ENCODE results near the gene DCTPP1. TPM values are rescaled to one million over a fixed set of nuclear protein-coding genes. Genes with fewer than 3 reads are reported as not detected.
A peak's percentile ranks its signal among the peaks of the same experiment; 100 is the strongest.

DCTPP1 gene
- total RNA-seq, 4 donors from 2014 or later: 20.7 to 33.3 (median 27.6) TPM

DNA sequence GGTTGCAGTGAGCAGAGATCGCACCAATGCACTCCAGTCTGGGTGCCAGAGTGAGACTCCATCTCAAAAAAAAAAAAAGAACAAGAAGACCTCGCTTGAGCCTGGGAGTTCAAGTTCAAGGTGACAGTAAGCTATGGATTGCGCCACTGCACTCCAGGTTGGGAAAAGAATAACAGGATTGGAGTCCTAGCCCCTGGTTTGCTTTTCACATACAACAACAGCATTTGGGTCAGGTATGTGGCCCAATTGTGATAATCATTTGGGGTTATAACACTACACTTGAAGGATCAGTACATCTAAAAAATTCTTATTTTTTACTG, 19.2 kb upstream of the DCTPP1 start:
- no peak overlapping the region for H3K27ac ChIP-seq
- H3K9me3 ChIP-seq: no peaks in the 10 kb centered on the region
- peaks cover 7 to 16% (median 11%) of the 10 kb centered on the region in 4 donors for H3K4me1 ChIP-seq
- H3K4me3 ChIP-seq: no peak overlapping the region
- H3K27me3 ChIP-seq: no peaks in the 10 kb centered on the region
- no peak for TF ChIP-seq POLR2A (IDR thresholded peaks at IDR 0.05)
- TF ChIP-seq, protein P1, sequence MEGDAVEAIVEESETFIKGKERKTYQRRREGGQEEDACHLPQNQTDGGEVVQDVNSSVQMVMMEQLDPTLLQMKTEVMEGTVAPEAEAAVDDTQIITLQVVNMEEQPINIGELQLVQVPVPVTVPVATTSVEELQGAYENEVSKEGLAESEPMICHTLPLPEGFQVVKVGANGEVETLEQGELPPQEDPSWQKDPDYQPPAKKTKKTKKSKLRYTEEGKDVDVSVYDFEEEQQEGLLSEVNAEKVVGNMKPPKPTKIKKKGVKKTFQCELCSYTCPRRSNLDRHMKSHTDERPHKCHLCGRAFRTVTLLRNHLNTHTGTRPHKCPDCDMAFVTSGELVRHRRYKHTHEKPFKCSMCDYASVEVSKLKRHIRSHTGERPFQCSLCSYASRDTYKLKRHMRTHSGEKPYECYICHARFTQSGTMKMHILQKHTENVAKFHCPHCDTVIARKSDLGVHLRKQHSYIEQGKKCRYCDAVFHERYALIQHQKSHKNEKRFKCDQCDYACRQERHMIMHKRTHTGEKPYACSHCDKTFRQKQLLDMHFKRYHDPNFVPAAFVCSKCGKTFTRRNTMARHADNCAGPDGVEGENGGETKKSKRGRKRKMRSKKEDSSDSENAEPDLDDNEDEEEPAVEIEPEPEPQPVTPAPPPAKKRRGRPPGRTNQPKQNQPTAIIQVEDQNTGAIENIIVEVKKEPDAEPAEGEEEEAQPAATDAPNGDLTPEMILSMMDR (IDR thresholded peaks at IDR 0.05): no peak
- no peak for DNase-seq
- H3K36me3 ChIP-seq: peaks cover 0 to 4% (median 0%) of the 10 kb centered on the region in 3 donors

DNA sequence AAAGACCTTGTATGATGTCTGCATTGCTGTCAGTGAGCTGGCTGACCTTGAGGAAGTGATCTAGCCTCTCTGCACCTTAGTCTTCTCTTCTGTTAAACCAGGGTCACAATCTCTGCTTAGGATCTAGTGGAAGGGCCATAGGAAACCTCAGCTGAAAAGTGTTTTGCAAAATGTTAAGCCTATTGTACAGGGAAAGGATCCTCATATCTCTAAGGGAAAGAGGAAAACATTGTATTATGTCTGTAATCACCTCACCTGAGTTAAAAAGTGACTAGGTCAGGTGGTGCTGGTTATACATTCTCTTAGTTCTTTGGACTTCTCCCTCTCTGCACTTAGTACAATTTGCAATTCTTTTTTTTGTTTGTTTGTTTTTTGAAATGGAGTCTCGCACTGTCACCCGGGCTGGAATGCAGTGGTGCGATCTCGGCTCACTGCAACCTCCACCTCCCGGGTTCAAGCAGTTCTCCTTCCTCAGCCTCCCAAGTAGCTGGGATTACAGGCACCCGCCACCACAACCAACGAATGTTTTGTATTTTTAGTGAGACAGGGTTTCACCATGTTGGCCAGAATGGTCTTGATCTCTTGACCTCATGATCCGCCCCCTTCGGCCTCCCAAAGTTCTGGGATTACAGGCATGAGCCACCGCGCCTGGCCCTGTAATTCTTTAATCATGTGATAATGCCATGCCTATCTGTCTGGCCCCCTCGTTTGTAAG, 17.8 kb upstream of the DCTPP1 start:
- TF ChIP-seq POLR2A (IDR thresholded peaks at IDR 0.05): peak in 1 of 2 donors; percentile 22
- TF ChIP-seq, protein P1 (IDR thresholded peaks at IDR 0.05): no peak
- Histone ChIP-seq H3K4me1 (peaks cover 6 to 24% (median 12%) of the 10 kb centered on the region in 4 donors), H3K4me3 (no peak overlapping the region), H3K36me3 (peaks cover 0 to 14% (median 0%) of the 10 kb centered on the region in 3 donors), H3K9me3 (no peaks in the 10 kb centered on the region), H3K27me3 (no peaks in the 10 kb centered on the region), H3K27ac (peak overlapping the region in 3 of 4 donors; percentile 92 to 96 (median 94))
- no peak for DNase-seq

DNA sequence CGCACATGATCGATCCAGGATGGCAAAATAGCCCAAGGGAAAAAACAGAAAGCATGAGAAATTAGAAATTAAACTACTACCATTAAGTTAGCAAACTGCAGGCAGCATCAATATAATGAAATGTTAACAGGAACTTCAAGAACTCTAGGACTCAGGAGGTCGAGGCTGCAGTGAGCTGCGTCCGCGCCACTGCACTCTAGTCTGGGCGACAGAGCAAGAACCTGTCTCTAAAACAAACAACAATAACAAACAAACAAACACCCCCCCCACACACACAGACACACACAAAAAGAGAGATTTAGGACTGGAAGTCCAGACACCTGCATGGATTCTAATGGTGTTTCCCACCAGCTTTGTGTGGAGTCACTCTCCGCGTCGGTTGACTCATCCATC, 16.4 kb upstream of the DCTPP1 start:
- Histone ChIP-seq H3K27ac (peak overlapping the region; percentile 92 to 96 (median 94)), H3K27me3 (no peaks in the 10 kb centered on the region), H3K9me3 (no peaks in the 10 kb centered on the region), H3K4me3 (peak overlapping the region; percentile 71 to 94 (median 86)), H3K4me1 (peaks cover 0 to 24% (median 12%) of the 10 kb centered on the region in 4 donors), H3K36me3 (peaks cover 0 to 14% (median 0%) of the 10 kb centered on the region in 3 donors)
- TF ChIP-seq POLR2A (IDR thresholded peaks at IDR 0.05): no peak
- TF ChIP-seq, protein P1 (IDR thresholded peaks at IDR 0.05): no peak
- DNase-seq: no peak

- TF ChIP-seq POLR2A (IDR thresholded peaks at IDR 0.05): peak; percentile 94 to 98
- TF ChIP-seq, protein P1 (IDR thresholded peaks at IDR 0.05): peak in 5 of 6 experiments; percentile 1 to 46 (median 38)
- H3K4me1 ChIP-seq: peaks cover 0 to 24% (median 12%) of the 10 kb centered on the region in 4 donors
Observed at GRCh38 chr16:30445408-30446202, 15.8 kb upstream of the DCTPP1 start, which contains the start of gene SEPHS2. Gene SEPHS2, minus strand, starts transcription at chr16:30445874. Its CDS starts 147 bp downstream, at chr16:30445727.

GRCh38 chr16:30445149-30445407, 15.2 kb upstream of the DCTPP1 start:
- no peak for DNase-seq
- Histone ChIP-seq H3K36me3 (peaks cover 0 to 14% (median 0%) of the 10 kb centered on the region in 3 donors), H3K27me3 (no peaks in the 10 kb centered on the region), H3K27ac (peak overlapping the region; percentile 92 to 96 (median 94)), H3K4me3 (peak overlapping the region; percentile 71 to 94 (median 86)), H3K9me3 (no peaks in the 10 kb centered on the region), H3K4me1 (peaks cover 0 to 24% (median 12%) of the 10 kb centered on the region in 4 donors)
- TF ChIP-seq POLR2A (IDR thresholded peaks at IDR 0.05): no peak
- TF ChIP-seq, protein P1 (IDR thresholded peaks at IDR 0.05): no peak

More at GRCh38 chr16:30445408-30446202, 15.8 kb upstream of the DCTPP1 start, which contains the start of gene SEPHS2:
- Histone ChIP-seq H3K27ac (peak within 1 kb of the TSS; percentile 92 to 96 (median 94)), H3K4me3 (peak within 1 kb of the TSS; percentile 71 to 94 (median 86)), H3K36me3 (peaks cover 0 to 14% (median 0%) of the 10 kb centered on the region in 3 donors), H3K27me3 (no peaks in the 10 kb centered on the region), H3K9me3 (no peaks in the 10 kb centered on the region)
- DNase-seq: peak; percentile 97 to 100 (median 99)
